ENCODE results near the gene RASSF1. TPM values are rescaled to one million over a fixed set of nuclear protein-coding genes. Genes with fewer than 3 reads are reported as not detected.
"Not testable (repeated sequence)": the region's sequence is repeated elsewhere in the genome, so short reads cannot be mapped to it uniquely, and the experiment has no call there.

Gene RASSF1
- total RNA-seq, 1 experiment from 2014 or later: 51.7 TPM

DNA sequence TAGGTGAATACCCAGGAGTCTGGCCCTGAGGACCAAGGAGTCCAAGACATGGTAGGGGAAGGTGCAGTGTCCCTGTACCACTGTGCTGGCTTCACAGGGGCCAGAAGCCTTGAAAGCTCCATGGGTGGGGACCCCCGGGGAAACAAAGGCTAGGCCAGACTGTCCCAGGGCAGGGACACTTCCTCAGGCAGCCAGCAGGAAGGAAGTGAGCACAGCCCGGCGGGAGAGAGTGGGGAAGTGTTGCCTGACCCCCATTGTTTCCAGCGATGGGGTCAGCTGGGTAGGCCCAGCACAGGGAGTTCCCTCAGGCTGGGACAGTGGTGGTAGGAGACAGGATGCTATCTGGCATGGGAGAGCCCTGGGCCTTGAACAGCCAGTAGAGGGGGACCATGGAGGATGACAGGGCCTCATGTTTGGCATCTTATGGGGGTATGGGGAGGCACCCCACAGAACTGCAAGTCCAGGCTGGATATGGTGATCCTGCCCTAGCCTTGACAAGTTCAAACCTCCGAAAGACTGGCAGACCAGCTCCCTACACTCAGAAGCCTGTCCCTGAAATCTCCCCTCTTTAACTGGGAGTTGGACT lies 16.9 kb downstream of the RASSF1 start:
- DNase-seq (ENCODE audit: low read depth): no peak

DNA sequence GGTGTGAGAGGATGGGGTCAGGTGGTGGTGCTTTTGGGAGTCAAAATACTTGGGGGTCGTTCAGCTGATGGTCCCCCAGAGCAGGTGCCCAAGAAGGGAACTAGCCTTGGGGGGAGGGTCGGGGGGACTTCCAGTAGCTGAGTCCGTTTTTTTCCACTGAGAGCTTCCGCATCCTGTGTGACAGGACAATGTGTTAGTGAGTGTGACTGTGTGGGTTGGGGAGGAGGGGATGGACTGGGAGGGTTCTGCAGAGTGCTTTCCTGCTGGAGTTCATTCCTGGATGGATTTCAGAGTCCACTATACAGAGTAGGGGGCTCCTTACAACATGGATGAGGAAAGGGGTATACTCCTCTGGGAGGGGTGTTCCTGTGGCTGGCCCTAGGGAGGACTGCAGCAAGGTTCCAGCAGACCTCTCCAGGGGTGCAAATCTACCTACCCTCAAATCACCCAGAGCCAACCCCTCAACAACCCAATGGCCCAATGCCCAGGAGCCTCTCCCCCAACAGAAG lies 17.5 kb downstream of the RASSF1 start:
- DNase-seq (ENCODE audit: low read depth): no peak

DNA sequence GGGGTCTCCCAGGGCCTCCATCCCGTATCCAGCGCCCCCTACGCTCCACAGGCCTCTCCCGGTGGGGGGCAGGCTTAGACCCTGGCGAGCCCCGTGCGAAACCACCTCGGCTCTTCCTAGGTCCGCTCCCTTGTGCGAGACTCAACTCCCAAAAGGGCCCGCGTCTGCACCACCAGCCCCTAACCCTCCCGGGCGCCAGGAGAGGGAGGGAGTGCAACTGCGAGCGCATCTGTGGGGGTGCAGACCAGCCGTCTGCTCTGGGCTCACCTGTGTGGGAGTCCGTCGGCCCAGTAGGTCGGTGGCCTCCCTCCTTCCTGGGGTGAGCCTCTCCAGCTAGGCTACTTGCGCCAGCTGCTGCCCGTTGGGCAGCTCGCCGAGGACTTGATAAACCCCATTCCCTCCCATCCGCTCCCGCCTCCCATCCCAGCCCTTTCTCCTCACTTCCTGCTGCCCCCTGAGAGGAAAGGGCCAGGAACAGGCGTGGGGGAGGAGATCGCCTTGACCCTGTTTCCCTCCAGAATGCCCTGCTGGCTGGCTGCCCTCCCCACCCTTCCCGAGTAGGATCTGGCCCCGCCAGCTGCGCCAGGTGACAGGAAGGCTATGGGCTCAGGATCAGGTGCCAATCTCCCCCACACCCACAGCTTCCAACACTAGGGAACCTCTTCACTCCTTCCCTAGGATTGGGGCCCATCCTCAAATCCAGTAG lies 18.1 kb downstream of the RASSF1 start, which contains the start of gene HYAL2:
HYAL2 (minus strand) TSS at position 360 of the 706 bp plus-strand sequence. CDS start 2,256 bp downstream, outside the sequence.
- DNase-seq (ENCODE audit: low read depth): no peak

DNA sequence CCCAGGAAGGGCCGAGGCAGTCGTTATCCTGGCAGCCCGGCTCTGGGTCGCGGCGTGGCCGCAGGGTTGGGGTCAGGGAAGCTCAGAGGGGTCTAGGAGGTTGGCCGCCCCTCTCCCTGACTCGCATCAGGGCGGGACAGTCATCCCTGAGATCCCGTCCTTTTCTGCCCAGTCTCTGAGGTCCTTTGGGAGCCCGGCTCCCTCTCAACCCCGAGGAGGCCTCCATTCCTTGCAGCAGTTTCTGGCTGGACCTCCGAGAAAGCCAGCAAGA lies 18.6 kb downstream of the RASSF1 start:
- DNase-seq (ENCODE audit: low read depth): no peak

DNA sequence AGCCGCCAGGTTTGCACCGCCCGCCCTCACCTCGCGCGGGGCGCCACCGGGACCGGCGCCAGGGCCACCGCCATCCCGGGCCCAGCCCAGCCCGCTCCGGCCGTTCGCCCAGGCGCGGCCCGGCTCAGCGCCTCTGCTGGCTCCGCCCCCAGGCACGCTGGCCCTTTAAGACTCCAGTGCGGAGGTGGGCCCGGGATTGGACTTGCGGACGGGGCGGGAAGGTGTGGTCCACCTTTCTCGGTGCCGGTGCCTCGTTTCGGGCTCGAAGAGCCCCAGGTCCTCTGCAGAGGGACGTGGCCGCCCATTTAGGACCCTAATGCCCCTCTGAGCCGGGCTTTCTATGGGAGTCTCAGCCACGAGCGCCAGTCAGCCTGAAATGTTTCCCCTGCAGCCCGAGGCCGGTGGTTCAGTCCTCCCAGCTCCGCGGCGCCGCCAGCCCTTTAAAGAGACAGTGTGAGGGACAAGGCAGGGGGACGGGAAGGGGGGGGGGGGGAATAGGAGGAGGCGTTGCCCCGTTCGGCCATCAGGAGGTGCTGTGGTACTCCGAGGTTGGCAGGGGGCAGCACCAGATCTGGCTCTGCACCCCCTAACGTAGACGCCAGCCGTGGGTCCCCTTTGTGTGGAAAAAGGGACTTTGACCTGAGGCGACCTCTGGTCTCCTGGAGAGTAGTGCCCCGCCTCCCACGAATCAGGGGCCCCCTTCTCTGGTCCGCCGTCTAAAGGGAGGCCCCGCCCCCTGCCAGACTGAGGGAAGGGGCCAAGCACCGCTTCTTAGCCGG lies 19.1 kb downstream of the RASSF1 start:
- DNase-seq (ENCODE audit: low read depth): peak; percentile 88

DNA sequence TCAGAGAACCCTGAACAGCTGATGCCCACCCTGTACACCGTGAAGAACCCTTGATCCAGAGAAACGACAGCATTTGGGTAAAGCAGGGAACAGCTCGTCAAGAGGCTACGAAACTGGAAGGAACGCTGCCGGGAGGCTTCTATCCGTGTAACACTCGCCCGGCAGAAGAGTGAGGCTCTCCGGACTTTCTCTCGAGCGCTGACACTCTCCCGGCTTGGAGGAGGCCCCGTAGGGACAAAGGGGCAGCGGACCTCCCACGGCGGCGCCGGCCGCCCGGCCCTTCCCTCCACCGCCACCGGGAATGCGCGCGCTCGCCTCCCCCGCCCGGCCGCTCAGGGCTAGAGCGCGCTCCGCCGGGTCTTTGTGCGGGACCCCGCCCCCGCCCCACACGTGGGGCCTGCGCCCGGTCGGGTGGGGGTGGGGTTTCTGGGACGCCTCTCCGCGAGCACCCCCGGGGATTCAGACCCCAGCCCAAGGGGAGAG lies 19.7 kb downstream of the RASSF1 start:
- peak; percentile 74 for DNase-seq (ENCODE audit: low read depth)

DNA sequence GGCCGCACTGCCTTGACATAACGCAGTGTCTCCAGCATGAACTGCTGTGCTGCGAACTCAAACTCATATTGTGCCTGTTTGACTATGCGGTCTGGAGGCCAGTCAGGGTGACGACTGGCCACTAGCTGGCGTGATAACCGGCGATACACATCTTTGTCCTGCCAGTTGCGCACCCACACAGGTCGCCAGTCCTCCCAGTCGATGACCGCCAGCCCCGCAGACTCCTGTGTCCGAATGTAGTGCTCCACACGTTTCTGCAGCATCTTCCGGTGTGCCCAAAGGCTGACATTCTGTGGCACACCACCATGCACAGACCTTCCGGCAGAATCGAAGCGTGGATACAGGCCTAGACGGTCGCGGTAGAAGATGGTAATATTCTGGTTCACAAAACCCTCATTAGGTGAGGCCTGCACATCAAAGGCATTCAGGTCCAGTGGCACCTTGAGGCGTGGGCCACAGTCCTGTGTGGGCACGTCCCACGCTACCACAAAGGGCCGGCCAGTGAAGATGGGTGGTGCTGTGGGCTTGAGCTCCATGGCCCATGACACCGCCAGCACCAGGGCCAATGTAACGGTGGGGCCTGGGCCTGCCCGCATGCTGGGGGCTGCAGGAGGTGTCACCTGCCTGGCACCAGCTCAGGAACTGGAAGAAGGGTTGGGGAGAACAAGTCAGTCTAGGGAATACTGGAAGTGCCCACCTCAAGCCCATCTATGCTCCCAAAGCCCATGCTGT lies 20.6 kb downstream of the RASSF1 start:
- DNase-seq (ENCODE audit: low read depth): no peak

DNA sequence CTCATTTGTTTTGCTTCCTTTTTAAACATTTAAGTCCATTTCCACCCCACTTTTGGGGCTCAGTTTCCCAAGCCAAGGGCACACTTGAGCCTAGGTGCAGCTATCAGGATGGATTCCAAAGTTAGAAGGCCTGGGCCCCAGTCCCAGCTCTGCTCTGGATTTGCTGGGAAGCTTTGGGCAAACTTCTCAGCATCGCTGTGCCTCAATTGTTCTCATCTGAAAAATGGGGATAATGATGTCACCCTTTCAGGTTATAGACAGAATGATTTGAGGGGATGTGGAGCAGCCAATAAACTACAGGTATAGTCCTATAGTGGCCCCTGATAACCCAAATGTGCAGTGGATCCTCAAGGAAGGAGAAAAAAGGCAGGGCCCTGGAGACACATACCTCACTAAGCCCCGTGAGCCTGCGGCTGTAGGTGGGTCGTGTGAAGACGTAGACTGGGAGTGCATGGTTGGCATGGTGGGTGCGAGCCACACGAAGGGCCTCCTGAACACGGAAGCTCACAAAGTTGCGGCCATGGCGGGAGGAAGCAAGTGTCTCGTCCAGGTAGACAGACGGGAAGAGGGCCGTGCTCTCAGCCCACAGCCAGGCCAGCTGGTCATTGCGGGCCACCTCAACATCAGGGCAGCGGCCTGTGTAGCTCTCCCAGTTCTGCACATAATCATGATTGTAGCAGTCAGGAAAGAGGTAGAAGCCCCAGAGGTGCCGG lies 21.3 kb downstream of the RASSF1 start:
- DNase-seq (ENCODE audit: low read depth): no peak

DNA sequence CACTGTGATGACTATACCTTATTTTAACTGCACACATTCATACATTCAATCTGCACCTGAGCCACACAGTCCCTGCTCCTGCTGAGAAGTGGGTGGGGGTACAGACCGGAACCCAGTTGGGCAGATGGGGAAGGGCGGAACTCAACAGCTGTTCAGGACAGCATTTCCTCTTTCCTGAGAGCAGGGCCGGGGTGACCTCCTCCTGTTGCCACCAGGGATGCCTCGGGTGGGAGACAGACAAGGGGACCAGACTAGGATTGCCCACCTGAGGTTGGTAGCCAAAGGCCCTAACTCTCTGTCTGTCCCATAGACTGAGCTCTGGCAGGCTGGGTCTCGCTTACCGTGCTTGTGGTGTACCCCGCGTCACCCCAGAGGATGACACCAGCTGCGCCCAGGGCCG lies 22.0 kb downstream of the RASSF1 start:
- no peak for DNase-seq (ENCODE audit: low read depth)

DNA sequence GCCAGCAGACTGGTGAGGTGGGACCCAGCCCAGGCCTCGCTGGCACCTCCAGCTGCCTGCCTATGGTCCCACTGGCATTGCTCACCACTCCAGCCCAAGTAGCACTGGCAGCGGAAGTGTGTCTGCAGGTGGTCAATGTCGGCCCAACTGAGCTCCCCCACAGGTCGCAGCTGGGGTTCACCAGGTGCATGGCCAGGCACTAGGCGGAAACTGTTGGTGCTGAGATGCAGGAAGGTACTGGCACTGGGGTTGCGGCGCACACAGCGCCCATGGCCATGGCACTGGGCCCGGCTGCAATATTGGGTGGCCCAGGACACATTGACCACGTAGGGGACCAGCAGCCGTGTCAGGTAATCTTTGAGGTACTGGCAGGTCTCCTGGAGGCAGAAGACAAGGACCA lies 22.5 kb downstream of the RASSF1 start:
- DNase-seq (ENCODE audit: low read depth): no peak

DNA sequence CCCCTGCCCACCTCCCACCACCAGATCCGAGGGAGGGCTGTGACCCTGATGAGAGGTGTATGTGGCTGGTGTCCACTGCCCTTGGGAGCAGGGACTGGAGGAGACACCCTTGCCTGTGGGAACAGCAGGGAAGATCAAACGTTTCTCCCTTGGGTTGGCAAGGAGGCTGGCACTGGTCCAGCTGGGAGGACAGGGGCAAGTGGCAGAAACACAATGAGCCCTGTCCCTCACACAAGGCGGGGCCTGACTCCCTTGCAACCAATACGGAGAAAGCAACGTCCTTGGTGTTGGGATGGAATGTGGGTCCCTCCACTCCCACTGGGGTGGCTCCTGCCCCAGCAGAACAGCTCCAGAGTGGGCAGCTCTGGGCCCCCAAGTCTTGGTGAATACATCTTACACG lies 23.3 kb downstream of the RASSF1 start:
- no peak for DNase-seq (ENCODE audit: low read depth)

DNA sequence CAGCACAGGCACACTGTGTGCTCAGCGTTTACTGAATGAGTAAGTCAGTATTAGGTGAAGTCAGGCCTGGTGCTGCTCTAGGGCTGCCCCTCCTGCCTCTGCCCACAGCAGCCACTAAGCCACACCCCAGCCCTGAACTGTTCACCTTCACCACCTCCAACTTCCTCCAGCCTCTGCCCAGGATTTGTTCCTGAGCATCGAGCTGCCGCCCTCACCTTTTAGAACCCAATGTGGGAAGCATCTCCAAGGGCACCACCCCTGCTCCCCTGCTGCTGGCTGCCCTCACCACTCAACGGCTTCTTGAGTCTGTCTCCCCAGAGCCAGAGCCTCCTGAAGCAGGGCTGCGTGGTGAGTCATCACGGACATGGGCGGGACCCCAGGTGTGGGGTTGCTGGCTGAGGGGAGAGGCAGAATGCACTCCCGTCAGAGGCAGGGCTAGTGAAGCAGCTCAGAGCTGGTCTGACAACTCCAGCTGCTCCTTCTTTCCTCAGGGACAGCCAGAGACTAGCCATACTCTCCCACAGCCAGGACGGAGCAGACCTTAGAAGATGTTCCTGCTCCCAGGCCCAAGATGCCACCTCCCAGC lies 23.9 kb downstream of the RASSF1 start:
- DNase-seq (ENCODE audit: low read depth): peak; percentile 54

DNA sequence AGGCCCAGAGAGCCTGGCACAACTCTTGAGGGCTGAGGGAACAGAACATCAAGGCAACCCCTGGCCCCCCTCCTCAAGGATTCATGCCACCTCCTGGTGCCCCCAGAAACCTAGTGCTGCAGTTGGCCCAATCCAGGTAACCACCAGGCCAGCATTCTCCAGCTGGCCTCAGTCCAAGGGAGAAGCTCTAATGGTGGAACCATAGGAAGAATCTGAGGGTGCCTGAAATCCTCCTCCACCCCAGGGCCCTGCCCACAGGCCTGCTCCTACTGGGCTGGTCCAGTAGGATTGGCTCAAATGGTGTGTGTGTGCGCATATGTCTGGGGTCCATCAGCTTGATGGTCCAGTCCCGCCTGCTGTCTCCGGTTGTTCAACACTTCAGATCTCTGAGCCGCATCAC lies 25.8 kb downstream of the RASSF1 start:
- DNase-seq (ENCODE audit: low read depth): no peak

DNA sequence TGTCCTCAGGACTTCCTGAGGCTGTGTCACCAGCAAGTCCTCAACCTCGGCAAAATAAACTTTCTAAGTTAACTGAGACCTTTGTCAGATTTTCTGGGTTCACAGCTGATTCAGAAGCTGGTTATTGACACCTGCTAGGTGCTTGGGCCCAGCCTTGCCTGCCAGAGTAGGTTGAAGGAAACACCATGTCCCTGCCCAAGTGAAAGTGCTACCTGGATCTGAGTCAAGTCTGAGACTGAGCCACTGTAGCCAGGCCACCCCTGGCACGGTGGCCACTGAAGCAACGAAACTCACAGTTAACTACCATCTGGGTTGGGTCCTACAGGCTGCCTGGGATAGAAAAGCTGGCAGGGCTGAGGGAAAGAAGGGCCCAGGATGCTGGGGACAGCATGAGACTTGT lies 26.3 kb downstream of the RASSF1 start:
- DNase-seq (ENCODE audit: low read depth): no peak

DNA sequence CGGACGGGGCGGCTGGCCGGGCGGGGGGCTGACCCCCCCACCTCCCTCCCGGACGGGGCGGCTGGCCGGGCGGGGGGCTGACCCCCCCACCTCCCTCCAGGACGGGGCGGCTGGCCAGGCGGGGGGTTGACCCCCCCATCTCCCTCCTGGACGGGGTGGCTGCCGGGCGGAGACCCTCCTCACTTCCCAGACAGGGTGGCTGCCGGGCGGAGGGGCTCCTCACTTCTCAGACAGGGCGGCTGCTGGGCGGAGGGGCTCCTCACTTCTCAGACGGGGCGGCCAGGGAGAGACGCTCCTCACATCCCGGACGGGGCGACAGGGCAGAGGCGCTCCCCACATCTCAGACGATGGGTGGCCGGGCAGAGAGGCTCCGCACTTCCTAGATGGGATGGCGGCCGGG lies 28.6 kb downstream of the RASSF1 start:
- DNase-seq (ENCODE audit: low read depth): not testable (repeated sequence)

DNA sequence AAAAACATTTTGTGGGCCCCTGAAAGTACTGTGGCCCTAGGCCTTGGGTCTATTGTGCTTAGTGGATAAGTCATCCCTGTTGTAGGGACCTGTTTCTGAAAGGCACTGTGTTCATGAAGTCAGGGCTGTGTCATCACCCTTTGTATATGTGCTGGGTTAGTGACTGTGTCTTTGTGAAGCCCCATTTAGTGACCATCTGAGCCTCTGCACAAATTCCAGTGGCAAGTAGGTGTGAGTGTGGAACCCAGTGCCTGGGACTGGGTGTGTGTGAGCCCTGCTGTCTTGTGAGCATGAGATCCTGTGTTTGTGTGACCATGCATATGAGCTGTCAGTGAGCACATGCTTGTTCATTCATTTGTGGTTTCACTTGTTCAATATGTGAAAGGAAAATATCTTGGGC lies 36.0 kb downstream of the RASSF1 start:
- DNase-seq (ENCODE audit: low read depth): no peak

DNA sequence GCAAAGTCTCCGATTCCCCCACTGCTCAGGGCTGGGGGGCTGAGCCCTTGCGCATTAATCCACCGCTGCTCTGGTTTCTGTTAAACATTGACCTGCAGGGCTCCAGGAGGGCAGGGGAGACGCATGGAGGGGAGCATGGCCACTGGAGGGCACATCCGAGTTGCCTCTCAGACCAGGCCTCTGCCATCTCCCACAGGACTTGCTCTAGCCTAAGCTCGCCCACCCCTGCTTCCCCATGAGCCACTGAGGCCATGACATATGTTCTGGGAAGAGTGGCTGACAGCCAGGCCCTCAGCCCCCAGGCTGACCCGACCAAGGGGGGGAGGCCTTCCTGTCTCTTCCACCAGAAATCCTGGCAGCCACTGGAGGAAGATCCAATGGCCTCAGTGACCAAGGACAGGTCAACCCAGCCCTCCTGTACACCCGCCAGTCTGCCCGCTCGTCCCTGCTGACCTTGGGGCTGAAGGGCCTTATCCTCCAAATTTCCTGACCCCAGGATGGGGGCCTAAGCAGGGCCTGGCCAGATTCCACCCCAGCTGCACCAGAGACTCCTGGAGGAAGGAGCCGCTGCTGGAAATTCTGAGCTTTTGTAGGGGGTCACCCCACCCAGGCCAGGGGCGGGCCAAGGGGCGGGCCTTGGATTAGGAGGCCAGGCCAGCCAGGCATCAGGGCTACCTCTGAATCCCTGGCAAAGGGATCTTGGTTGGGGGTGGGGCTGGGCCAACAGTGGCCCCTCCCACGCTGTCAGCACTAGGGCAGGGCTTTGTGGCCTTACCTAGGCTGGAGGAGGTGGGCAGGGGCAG lies 37.4 kb downstream of the RASSF1 start, which contains the start of gene HYAL1:
HYAL1 (minus strand) TSS at position 562 of the 803 bp plus-strand sequence. CDS start 618 bp downstream, outside the sequence.
- DNase-seq (ENCODE audit: low read depth): no peak

DNA sequence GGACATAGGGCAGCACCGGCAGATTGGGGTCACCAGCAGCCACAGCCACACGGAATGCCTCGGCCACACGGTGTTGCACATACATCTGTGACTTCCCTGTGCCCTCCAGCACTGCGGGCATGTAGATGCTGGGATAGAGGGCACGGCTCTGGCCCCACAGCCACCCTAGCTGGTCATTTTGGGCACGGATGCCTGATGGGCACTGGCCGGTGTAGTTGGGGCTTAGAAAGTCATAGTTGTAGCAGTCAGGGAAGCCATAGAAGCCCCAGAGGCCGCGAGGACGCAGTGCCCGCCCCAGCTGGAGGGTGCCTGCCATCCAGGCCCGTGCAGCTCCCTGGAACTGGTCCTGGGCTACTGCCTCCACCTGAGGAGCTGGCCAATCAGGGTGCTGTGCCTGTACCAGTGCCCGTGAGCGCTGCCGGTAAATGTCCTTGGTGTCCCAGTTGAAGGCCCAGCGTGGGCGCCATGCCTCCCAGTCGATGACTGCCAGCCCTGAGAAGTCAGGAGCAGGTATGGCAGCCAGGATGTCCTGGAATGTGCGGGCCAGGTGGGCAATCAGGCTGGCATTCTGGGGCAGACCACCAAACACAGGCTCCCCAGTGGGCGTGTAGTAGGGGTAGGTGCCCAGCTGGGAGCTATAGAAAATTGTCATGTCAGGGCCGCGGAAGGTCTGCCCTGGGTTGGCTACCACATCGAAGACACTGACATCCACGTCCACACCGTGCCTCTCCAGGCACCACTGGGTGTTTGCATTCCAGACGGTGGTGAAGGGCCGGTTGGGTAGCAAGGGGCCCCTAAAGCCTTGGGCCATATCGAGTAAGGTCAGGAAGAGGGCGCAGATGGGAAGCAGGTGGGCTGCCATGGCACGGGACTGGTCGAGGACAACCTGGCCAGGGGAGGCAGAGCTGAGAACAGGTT lies 38.3 kb downstream of the RASSF1 start:
- DNase-seq (ENCODE audit: low read depth): no peak

DNA sequence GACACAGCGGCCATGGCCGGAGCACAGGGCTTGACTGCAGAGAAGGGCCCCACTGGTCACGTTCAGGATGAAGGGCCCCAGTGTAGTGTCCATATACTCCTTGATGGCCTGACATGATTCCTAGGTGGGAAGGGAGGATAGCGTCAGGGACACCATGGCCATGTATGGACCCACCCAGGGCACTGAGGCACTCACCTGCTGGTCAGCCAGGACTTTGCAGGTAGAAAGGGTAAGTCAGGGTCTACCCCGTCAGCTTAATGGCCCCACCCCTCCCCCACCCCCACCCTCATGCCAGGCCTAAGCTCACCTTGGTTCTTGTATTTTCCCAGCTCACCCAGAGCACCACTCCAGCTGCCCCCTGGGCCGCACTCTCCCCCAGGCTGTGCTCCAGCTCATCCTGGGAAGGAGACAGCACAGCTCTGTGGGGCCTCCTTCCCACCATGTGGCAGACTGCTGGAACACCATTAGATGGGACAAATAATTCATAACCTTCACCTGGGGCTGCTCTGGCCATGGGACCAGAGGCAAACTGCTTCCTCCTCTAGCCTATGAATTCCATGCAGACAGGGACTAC lies 39.9 kb downstream of the RASSF1 start:
- DNase-seq (ENCODE audit: low read depth): no peak
